Calu3 (cell line): ENCODE measurements around the gene RFC2. TPM values are rescaled to one million over a fixed set of nuclear protein-coding genes. Genes with fewer than 3 reads are reported as not detected.

Experiments used
- BruUV-seq: library from RNA; stranded (reverse); fragments of 400-500 nt; replicated peaks from 2 replicates; lab custom pipeline; 2021; lab: Mats Ljungman, UMichigan
- CTCF ChIA-PET: fragments of 300-600 bp; sonication (Branson Sonifier 250); formaldehyde crosslinking; loops from one replicate; lab custom pipeline; 2022; ENCODE audit warnings: antibody characterized with exemption; lab: Charles Lee
- DNase-seq: peaks from one replicate; pipeline ENCODE4 v3.0.0; 2022
- H3K27ac Mint-ChIP-seq: one replicate; pipeline ENCODE4 v1.8.0; 2022; ENCODE audit warnings: mixed read lengths; ENCODE audit not compliant: unreplicated experiment
- H3K27me3 Mint-ChIP-seq: one replicate; pipeline ENCODE4 v1.8.0; 2022; ENCODE audit warnings: mixed read lengths; ENCODE audit not compliant: unreplicated experiment
- H3K36me3 Mint-ChIP-seq: one replicate; pipeline ENCODE4 v1.8.0; 2022; ENCODE audit warnings: mild to moderate bottlenecking, moderate library complexity, mixed read lengths; ENCODE audit not compliant: insufficient read depth, unreplicated experiment
- H3K4me1 Mint-ChIP-seq: one replicate; pipeline ENCODE4 v1.8.0; 2022; ENCODE audit warnings: mild to moderate bottlenecking, low read depth, mixed read lengths; ENCODE audit not compliant: unreplicated experiment
- H3K4me3 Mint-ChIP-seq: one replicate; pipeline ENCODE4 v1.8.0; 2022; ENCODE audit warnings: mild to moderate bottlenecking, low read depth, moderate library complexity, mixed read lengths; ENCODE audit not compliant: unreplicated experiment
- H3K9me3 Mint-ChIP-seq: one replicate; pipeline ENCODE4 v1.8.0; 2022; ENCODE audit warnings: low read depth, mixed read lengths; ENCODE audit not compliant: unreplicated experiment
- CTCF ChIP-seq: fragments of 200-600 bp; IDR thresholded peaks from one replicate; pipeline ENCODE4 v1.8.0; 2022; ENCODE audit warnings: antibody characterized with exemption; ENCODE audit not compliant: unreplicated experiment
- intact Hi-C: fragments of 100-400 bp; cut with micrococcal nuclease; formaldehyde crosslinking; loops from one replicate; pipeline ENCODE4 v1.10.0; 2022; ENCODE audit not compliant: unreplicated experiment
- total RNA-seq: library from RNA; stranded (reverse); gene quantifications from 2 replicates; pipeline ENCODE4 v1.2.3, GENCODE V29; 2022

Gene RFC2
- total RNA-seq, 1 experiment from 2014 or later: 32.5 TPM

- CTCF ChIA-PET: interaction anchor here (0.6 to 0.9 kb wide), 4 partner anchors 9 to 116 kb away, joined by 3 to 8 read pairs (median 6); no protein-coding TSS in a partner anchor
- no TSS peak for BruUV-seq
- H3K27me3 Mint-ChIP-seq: no peaks in the 10 kb centered on the region
- H3K4me1 Mint-ChIP-seq: peaks cover 28% of the 10 kb centered on the region
- peak; percentile 56 for DNase-seq
- H3K36me3 Mint-ChIP-seq: peaks cover 15% of the 10 kb centered on the region
- H3K27ac Mint-ChIP-seq: peak overlapping the region; percentile 44
- no peak overlapping the region for H3K4me3 Mint-ChIP-seq
- no peak for TF ChIP-seq CTCF
- no peaks in the 10 kb centered on the region for H3K9me3 Mint-ChIP-seq
- intact Hi-C loops: no loop called here
These were observed 30.6 kb upstream of the RFC2 start for GRCh38 chr7:74284781-74285259.

DNA sequence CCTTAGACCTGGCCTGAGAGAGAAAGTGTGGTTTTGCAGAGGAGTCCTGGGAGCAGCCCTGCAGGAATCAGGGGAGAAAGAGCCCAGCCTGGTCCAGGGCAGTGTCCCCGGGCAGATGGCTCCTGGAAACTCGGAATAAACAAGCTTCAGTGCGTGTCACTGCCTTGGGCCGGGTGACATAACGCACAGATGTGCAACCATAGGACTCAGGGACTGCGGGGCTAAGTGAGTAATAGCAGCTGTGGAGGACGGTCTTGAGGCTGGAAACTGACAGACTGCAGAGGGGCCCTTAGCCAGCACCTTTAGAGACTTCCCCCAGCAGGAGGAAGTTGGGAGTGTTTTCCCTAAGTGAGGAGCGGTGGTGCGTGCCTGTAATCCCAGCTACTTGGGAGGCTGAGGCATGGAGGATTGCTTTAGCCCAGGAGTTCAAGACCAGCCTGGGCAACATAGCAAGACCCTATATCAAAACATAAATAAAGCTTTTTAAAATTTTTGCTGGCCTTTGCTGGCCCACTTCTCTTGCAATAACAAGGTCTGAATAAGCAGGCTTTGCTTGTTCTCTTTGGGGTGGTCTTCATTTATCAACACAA, 29.8 kb upstream of the RFC2 start:
- BruUV-seq: no TSS peak
- Mint-ChIP-seq H3K36me3 (peaks cover 15% of the 10 kb centered on the region), H3K4me3 (no peak overlapping the region), H3K4me1 (peaks cover 33% of the 10 kb centered on the region), H3K27me3 (no peaks in the 10 kb centered on the region), H3K27ac (no peak overlapping the region), H3K9me3 (no peaks in the 10 kb centered on the region)
- no peak for TF ChIP-seq CTCF
- intact Hi-C loops: no loop called here
- DNase-seq: no peak
- CTCF ChIA-PET: interaction anchor here (0.6 kb wide), 1 partner anchor 13 kb away, joined by 3 read pairs; no protein-coding TSS in a partner anchor

DNA sequence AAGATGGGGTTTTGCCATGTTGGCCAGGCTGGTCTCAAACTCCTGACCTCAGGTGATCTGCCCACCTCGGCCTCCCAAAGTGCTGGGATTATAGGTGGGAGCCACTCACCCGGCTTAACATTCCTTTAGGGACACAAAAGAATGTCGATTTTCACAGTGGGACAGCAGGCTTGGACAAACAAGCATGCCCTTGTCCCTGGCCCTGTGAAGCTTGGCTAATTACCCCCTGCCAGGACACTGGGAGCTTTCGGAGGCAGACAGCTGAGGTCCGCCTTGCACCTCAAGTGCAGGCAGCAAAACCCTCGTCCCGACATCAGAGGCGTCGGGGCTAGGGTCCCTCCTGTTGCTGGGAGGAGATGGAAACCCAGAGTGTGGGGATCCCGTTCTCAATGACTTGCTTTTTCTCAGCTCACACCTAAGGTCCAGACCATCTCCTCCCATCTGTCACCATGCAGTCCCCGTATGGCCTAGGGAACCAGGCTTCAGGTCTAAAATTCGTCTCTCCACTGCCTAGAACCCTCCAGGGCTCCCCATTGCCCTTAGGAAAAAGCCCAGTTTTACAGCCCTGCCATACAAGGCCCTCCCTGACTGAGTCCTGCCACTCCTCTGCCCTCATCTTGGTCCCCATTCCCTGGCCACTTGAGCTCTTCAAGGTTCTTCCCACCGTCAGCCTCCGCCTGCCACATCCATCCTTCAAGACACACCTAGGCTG, 28.7 kb upstream of the RFC2 start:
- H3K4me1 Mint-ChIP-seq: peaks cover 23% of the 10 kb centered on the region
- H3K27me3 Mint-ChIP-seq: no peaks in the 10 kb centered on the region
- H3K36me3 Mint-ChIP-seq: peaks cover 5% of the 10 kb centered on the region
- CTCF ChIA-PET: no interaction called here
- peak overlapping the region; percentile 14 for H3K27ac Mint-ChIP-seq
- no peak for TF ChIP-seq CTCF
- H3K9me3 Mint-ChIP-seq: no peaks in the 10 kb centered on the region
- no peak overlapping the region for H3K4me3 Mint-ChIP-seq
- no TSS peak for BruUV-seq
- DNase-seq: no peak
- intact Hi-C loops: no loop called here

- no peak overlapping the region for H3K4me3 Mint-ChIP-seq
- DNase-seq: no peak
- H3K27me3 Mint-ChIP-seq: no peaks in the 10 kb centered on the region
- CTCF ChIA-PET: no interaction called here
- no peak for TF ChIP-seq CTCF
- no TSS peak for BruUV-seq
- H3K36me3 Mint-ChIP-seq: peaks cover 4% of the 10 kb centered on the region
- H3K9me3 Mint-ChIP-seq: no peaks in the 10 kb centered on the region
- H3K4me1 Mint-ChIP-seq: peaks cover 14% of the 10 kb centered on the region
- intact Hi-C loops: no loop called here
- H3K27ac Mint-ChIP-seq: no peak overlapping the region
These were observed 26.8 kb upstream of the RFC2 start for GRCh38 chr7:74280985-74281384.
